ENCODE data around the gene PIBF1. TPM values are rescaled to one million over a fixed set of nuclear protein-coding genes. Genes with fewer than 3 reads are reported as not detected.

Gene PIBF1
- total and polyA plus RNA-seq, 2 donors: 26.0 to 31.1 TPM

DNA sequence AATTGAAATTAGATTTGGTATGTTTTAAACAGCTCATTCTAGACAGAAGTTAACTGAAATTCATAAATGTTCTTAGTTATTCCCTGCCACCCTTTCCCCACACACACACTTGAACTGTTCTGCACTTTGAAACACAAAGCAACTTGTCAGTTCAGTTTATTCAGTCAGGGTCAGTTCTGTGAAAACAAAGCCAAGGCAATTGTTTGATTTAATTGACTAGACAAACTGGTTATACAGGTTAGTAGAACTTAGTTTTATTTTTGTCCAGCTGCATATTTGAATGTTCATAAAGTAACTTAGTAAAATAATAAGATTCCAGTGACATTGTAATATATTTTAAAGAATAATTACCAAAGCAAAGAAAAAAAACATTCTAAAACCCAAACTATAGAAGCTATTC lies 178.6 kb downstream of the PIBF1 start:
- H3K4me3 ChIP-seq (ENCODE audit: low read length in 2 of 2): no peak overlapping the region
- H3K27ac ChIP-seq (ENCODE audit: low read depth in 1 of 2, low read length in 1 of 2): no peak overlapping the region
- H3K27me3 ChIP-seq (ENCODE audit: control insufficient read depth in 2 of 2, insufficient read depth in 1 of 2, low read length in 1 of 2): no peaks in the 10 kb centered on the region
- no peak for DNase-seq (ENCODE audit: low read depth in 6 of 9, low spot score in 9 of 9)
- no peaks in the 10 kb centered on the region for H3K9me3 ChIP-seq (ENCODE audit: control insufficient read depth in 2 of 2, insufficient read depth in 1 of 2, low read length in 1 of 2)
- H3K4me1 ChIP-seq (ENCODE audit: control insufficient read depth in 2 of 2, insufficient read depth in 2 of 2, low read length in 2 of 2): no peaks in the 10 kb centered on the region
- H3K36me3 ChIP-seq (ENCODE audit: control insufficient read depth in 2 of 2, insufficient read depth in 2 of 2, low read length in 1 of 2): peaks cover 0 to 2% of the 10 kb centered on the region in 2 donors

DNA sequence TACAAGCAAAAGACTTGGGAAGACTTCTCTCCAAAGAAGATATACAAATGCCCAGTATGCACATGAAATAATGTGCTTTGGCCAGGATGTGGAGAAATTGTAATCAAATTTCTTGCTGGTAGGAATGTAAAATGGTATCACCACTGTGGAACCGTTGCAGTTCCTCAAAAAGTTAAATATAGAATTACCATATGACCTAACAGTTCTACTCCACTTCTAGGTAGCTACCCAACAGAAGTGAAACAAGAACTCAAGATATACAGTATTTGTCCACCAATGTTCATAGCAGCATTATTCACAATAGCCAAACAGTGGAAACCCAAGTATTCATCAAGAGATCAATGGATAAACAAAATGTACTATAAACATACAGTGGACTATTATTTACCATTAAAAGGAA lies 181.8 kb downstream of the PIBF1 start:
- H3K9me3 ChIP-seq (ENCODE audit: control insufficient read depth in 2 of 2, insufficient read depth in 1 of 2, low read length in 1 of 2): no peaks in the 10 kb centered on the region
- no peak overlapping the region for H3K4me3 ChIP-seq (ENCODE audit: low read length in 2 of 2)
- H3K27me3 ChIP-seq (ENCODE audit: control insufficient read depth in 2 of 2, insufficient read depth in 1 of 2, low read length in 1 of 2): no peaks in the 10 kb centered on the region
- no peaks in the 10 kb centered on the region for H3K4me1 ChIP-seq (ENCODE audit: control insufficient read depth in 2 of 2, insufficient read depth in 2 of 2, low read length in 2 of 2)
- H3K36me3 ChIP-seq (ENCODE audit: control insufficient read depth in 2 of 2, insufficient read depth in 2 of 2, low read length in 1 of 2): peaks cover 5 to 6% of the 10 kb centered on the region in 2 donors
- H3K27ac ChIP-seq (ENCODE audit: low read depth in 1 of 2, low read length in 1 of 2): no peak overlapping the region
- WGBS: 49% methylated on average over 1 of the region's 1 CpG
- DNase-seq (ENCODE audit: low read depth in 6 of 9, low spot score in 9 of 9): no peak

DNA sequence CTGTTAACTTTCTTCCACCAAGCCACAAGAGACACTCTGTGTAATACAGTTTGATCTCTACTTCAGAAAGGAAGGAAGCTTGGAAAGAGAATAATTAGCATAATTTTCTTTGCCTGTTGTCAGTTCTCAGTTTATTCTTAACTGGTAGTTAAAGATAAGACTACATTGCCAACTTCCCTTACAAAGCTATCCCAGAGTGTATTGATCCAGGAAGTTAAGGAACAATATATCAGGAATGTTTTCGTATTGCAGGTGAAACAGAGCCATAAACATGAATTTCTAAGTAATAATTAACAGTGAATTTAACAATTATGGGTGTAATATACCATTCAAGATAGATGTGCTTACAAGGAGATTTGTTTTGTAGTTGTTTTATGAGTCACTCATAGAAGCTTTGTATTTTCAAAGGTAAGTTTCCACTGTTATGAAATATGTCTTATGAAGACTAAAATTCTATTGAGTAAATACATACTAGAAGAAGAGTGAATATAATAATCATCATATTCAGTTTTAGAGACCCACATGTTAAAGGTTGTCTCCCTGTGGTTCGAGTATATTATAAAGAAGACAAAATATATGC lies 188.5 kb downstream of the PIBF1 start:
- DNase-seq (ENCODE audit: low read depth in 6 of 9, low spot score in 9 of 9): no peak
- no peak overlapping the region for H3K27ac ChIP-seq (ENCODE audit: low read depth in 1 of 2, low read length in 1 of 2)
- H3K4me3 ChIP-seq (ENCODE audit: low read length in 2 of 2): no peak overlapping the region
- H3K36me3 ChIP-seq (ENCODE audit: control insufficient read depth in 2 of 2, insufficient read depth in 2 of 2, low read length in 1 of 2): peaks cover 4 to 7% of the 10 kb centered on the region in 2 donors
- WGBS: 97% methylated on average over 2 of the region's 2 CpGs
- H3K9me3 ChIP-seq (ENCODE audit: control insufficient read depth in 2 of 2, insufficient read depth in 1 of 2, low read length in 1 of 2): no peaks in the 10 kb centered on the region
- no peaks in the 10 kb centered on the region for H3K27me3 ChIP-seq (ENCODE audit: control insufficient read depth in 2 of 2, insufficient read depth in 1 of 2, low read length in 1 of 2)
- H3K4me1 ChIP-seq (ENCODE audit: control insufficient read depth in 2 of 2, insufficient read depth in 2 of 2, low read length in 2 of 2): no peaks in the 10 kb centered on the region

DNA sequence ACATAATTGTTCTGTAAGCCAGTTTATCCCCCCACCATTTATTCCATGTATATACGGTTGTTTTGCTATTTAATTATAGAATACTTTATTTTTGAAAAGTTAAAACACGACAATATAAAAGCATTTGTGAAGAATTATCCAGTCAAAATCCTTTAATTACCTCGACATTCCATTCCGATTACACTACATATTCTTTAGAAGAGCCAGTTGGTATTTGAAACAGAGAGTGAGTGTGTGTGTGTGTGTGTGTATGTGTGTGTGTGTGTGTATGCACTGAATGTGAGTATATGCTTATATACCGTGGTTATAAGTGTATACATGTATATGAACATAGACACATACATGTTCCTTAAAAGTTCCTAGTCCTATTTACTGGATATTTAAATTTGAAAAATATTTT lies 189.0 kb downstream of the PIBF1 start:
- DNase-seq (ENCODE audit: low read depth in 6 of 9, low spot score in 9 of 9): no peak
- peaks cover 2 to 7% of the 10 kb centered on the region in 2 donors for H3K36me3 ChIP-seq (ENCODE audit: control insufficient read depth in 2 of 2, insufficient read depth in 2 of 2, low read length in 1 of 2)
- no peaks in the 10 kb centered on the region for H3K9me3 ChIP-seq (ENCODE audit: control insufficient read depth in 2 of 2, insufficient read depth in 1 of 2, low read length in 1 of 2)
- H3K4me1 ChIP-seq (ENCODE audit: control insufficient read depth in 2 of 2, insufficient read depth in 2 of 2, low read length in 2 of 2): no peaks in the 10 kb centered on the region
- no peak overlapping the region for H3K4me3 ChIP-seq (ENCODE audit: low read length in 2 of 2)
- H3K27me3 ChIP-seq (ENCODE audit: control insufficient read depth in 2 of 2, insufficient read depth in 1 of 2, low read length in 1 of 2): no peaks in the 10 kb centered on the region
- 98% methylated on average over 5 of the region's 5 CpGs for WGBS
- H3K27ac ChIP-seq (ENCODE audit: low read depth in 1 of 2, low read length in 1 of 2): no peak overlapping the region

DNA sequence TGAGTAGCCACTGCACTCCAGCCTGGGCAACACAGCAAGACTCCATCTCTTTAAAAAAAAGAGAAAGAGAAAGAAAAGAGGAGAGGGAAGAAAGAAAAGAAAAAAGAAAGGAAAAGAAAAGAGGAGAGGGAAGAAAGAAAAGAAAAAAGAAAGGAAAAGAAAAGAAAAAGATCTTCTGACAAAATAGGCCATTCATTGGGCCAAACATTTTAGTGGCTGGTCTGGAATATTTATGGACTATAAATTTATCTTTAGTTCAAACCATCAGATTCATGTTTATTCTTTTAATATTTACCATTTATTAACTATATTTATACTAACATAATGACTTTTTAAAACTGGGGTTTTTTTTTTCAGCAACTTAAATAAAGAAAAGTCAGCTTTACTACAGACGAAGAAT lies 191.3 kb downstream of the PIBF1 start:
- DNase-seq (ENCODE audit: low read depth in 6 of 9, low spot score in 9 of 9): no peak
- Histone ChIP-seq H3K36me3 (ENCODE audit: control insufficient read depth in 2 of 2, insufficient read depth in 2 of 2, low read length in 1 of 2) (peaks cover 2 to 6% of the 10 kb centered on the region in 2 donors), H3K4me1 (ENCODE audit: control insufficient read depth in 2 of 2, insufficient read depth in 2 of 2, low read length in 2 of 2) (no peaks in the 10 kb centered on the region), H3K4me3 (ENCODE audit: low read length in 2 of 2) (no peak overlapping the region), H3K9me3 (ENCODE audit: control insufficient read depth in 2 of 2, insufficient read depth in 1 of 2, low read length in 1 of 2) (no peaks in the 10 kb centered on the region), H3K27me3 (ENCODE audit: control insufficient read depth in 2 of 2, insufficient read depth in 1 of 2, low read length in 1 of 2) (no peaks in the 10 kb centered on the region), H3K27ac (ENCODE audit: low read depth in 1 of 2, low read length in 1 of 2) (no peak overlapping the region)
- WGBS: 96% methylated on average over 1 of the region's 1 CpG

GRCh38 chr13:72983085-72983768 lies 201.3 kb downstream of the PIBF1 start:
- Histone ChIP-seq H3K36me3 (ENCODE audit: control insufficient read depth in 2 of 2, insufficient read depth in 2 of 2, low read length in 1 of 2) (no peaks in the 10 kb centered on the region), H3K4me1 (ENCODE audit: control insufficient read depth in 2 of 2, insufficient read depth in 2 of 2, low read length in 2 of 2) (no peaks in the 10 kb centered on the region), H3K4me3 (ENCODE audit: low read length in 2 of 2) (no peak overlapping the region), H3K27ac (ENCODE audit: low read depth in 1 of 2, low read length in 1 of 2) (peak overlapping the region in 1 of 2 donors; percentile 36), H3K9me3 (ENCODE audit: control insufficient read depth in 2 of 2, insufficient read depth in 1 of 2, low read length in 1 of 2) (no peaks in the 10 kb centered on the region), H3K27me3 (ENCODE audit: control insufficient read depth in 2 of 2, insufficient read depth in 1 of 2, low read length in 1 of 2) (no peaks in the 10 kb centered on the region)
- WGBS: 98% methylated on average over 5 of the region's 5 CpGs
- DNase-seq (ENCODE audit: low read depth in 6 of 9, low spot score in 9 of 9): no peak

DNA sequence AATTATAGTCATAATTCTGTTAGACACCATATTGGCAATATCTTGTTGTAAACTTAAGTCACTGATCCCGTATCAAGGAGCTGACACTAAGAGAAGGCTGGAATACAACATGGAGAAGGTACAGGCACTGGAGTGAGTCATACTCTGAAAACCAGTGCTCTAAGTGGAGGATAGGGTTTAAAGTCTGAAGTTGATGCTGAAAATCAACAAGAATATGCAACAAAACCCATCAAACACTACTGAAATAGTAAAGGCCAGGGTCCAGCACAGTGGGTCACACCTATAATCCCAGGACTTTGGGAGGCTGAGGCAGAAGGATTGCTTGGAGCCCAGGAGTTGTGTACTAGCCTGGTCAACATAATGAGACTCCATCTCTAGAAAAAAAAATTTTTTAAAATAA lies 203.7 kb downstream of the PIBF1 start:
- Histone ChIP-seq H3K36me3 (ENCODE audit: control insufficient read depth in 2 of 2, insufficient read depth in 2 of 2, low read length in 1 of 2) (no peaks in the 10 kb centered on the region), H3K27me3 (ENCODE audit: control insufficient read depth in 2 of 2, insufficient read depth in 1 of 2, low read length in 1 of 2) (no peaks in the 10 kb centered on the region), H3K4me3 (ENCODE audit: low read length in 2 of 2) (no peak overlapping the region), H3K9me3 (ENCODE audit: control insufficient read depth in 2 of 2, insufficient read depth in 1 of 2, low read length in 1 of 2) (no peaks in the 10 kb centered on the region), H3K27ac (ENCODE audit: low read depth in 1 of 2, low read length in 1 of 2) (no peak overlapping the region), H3K4me1 (ENCODE audit: control insufficient read depth in 2 of 2, insufficient read depth in 2 of 2, low read length in 2 of 2) (no peaks in the 10 kb centered on the region)
- DNase-seq (ENCODE audit: low read depth in 6 of 9, low spot score in 9 of 9): no peak
- WGBS: 99% methylated on average over 1 of the region's 1 CpG

DNA sequence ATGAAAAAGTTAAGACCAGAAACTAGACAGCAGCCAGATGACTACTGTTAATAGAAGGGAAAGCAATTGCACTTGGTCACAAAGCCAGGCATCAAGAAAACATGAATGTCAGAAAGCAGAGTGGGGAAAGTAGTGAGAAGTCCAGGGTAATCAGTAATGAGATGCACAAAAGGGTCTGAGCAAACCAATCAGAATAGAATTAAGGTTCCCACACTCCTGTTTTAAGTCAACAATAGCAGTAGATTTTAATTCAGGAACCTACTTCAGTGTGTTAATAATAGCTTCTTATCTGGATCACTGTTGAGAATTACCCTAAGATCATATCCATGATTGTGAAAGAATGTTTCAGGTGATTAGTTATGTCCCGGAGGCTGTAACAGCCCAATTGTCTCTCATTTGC lies 204.3 kb downstream of the PIBF1 start:
- no peak overlapping the region for H3K4me3 ChIP-seq (ENCODE audit: low read length in 2 of 2)
- WGBS: 98% methylated on average over 1 of the region's 1 CpG
- H3K4me1 ChIP-seq (ENCODE audit: control insufficient read depth in 2 of 2, insufficient read depth in 2 of 2, low read length in 2 of 2): no peaks in the 10 kb centered on the region
- H3K27ac ChIP-seq (ENCODE audit: low read depth in 1 of 2, low read length in 1 of 2): no peak overlapping the region
- H3K27me3 ChIP-seq (ENCODE audit: control insufficient read depth in 2 of 2, insufficient read depth in 1 of 2, low read length in 1 of 2): no peaks in the 10 kb centered on the region
- no peak for DNase-seq (ENCODE audit: low read depth in 6 of 9, low spot score in 9 of 9)
- H3K9me3 ChIP-seq (ENCODE audit: control insufficient read depth in 2 of 2, insufficient read depth in 1 of 2, low read length in 1 of 2): no peaks in the 10 kb centered on the region
- H3K36me3 ChIP-seq (ENCODE audit: control insufficient read depth in 2 of 2, insufficient read depth in 2 of 2, low read length in 1 of 2): peaks cover 0 to 2% of the 10 kb centered on the region in 2 donors

DNA sequence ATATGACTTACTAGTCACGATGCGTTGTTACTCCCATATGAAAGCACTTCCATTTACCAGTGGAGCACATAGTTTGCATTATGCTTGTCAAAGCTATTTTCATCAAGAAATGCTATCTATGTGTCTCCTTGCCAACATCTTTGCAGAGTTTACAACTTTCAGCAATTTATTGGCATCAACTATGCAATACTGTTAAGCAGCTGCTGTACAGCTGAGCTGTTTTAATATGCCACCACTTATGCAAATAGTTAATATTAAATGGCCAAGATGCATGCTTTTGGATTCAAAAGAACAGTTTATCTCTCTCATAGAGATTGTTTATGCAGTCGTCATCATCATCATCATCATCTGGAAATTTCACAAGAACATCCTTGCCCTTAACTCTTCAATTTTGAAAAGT lies 209.0 kb downstream of the PIBF1 start:
- Histone ChIP-seq H3K4me1 (ENCODE audit: control insufficient read depth in 2 of 2, insufficient read depth in 2 of 2, low read length in 2 of 2) (no peaks in the 10 kb centered on the region), H3K27me3 (ENCODE audit: control insufficient read depth in 2 of 2, insufficient read depth in 1 of 2, low read length in 1 of 2) (no peaks in the 10 kb centered on the region), H3K4me3 (ENCODE audit: low read length in 2 of 2) (no peak overlapping the region), H3K9me3 (ENCODE audit: control insufficient read depth in 2 of 2, insufficient read depth in 1 of 2, low read length in 1 of 2) (no peaks in the 10 kb centered on the region), H3K27ac (ENCODE audit: low read depth in 1 of 2, low read length in 1 of 2) (no peak overlapping the region), H3K36me3 (ENCODE audit: control insufficient read depth in 2 of 2, insufficient read depth in 2 of 2, low read length in 1 of 2) (peaks cover 0 to 2% of the 10 kb centered on the region in 2 donors)
- DNase-seq (ENCODE audit: low read depth in 6 of 9, low spot score in 9 of 9): no peak
- WGBS: 87% methylated on average over 3 of the region's 3 CpGs

All from thymus (tissue), 11 donors.